ENCODE results near the gene PLEKHM1.
A peak's percentile ranks its signal among the peaks of the same experiment; 100 is the strongest.

PLEKHM1 gene

DNA sequence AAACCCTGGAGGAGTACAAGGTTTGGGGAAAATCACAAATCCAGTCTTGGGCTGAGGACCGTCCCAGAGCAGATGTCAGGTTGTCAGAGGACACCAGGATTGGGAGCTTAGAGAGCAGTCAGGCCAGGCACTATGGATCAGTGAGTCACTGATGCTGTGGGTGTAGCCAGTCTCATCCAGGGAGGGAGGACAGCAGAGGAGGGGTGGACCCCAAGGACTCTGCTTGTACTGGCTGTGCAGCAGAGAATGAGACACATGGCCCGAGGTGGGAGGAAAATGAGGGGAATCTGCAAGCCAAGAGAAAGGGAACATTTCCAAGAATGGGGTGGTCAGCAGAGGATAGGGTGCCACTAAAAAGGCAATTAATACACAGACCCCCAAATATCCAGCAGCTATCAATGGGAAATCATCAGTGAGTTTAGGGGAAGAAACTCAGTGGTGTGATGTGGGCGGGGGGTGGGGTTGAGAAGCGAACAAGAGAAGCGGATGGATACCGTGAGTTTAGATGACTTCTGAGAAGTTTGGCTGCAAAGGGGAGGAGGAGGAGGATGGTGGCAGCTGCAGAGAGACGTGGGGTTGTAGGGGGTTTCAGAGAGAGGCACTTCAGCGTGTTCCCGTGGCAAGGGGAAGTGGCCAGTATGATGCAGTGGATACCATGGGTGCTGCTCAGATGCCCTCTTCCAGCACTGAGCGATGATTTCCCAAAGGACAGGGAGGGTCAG, 101.8 kb downstream of the PLEKHM1 start:
- H3K4me3 ChIP-seq (replicated peaks in 1 of 2; ENCODE audit: low read depth in 2 of 2, low read length in 2 of 2): no peak overlapping the region
- peak in 1 of 2 donors; percentile 47 for DNase-seq (ENCODE audit: low read depth in 2 of 2)

GRCh38 chr17:45387739-45388138, 102.8 kb downstream of the PLEKHM1 start:
- no peak overlapping the region for H3K4me3 ChIP-seq (replicated peaks in 1 of 2; ENCODE audit: low read depth in 2 of 2, low read length in 2 of 2)
- no peak for TF ChIP-seq CTCF (IDR thresholded peaks at IDR 0.05; ENCODE audit: low read depth, low read length)
- DNase-seq (ENCODE audit: low read depth in 2 of 2): no peak

More for the DNA sequence above, 101.8 kb downstream of the PLEKHM1 start:
- TF ChIP-seq CTCF (IDR thresholded peaks at IDR 0.05; ENCODE audit: low read depth, low read length): no peak

DNA sequence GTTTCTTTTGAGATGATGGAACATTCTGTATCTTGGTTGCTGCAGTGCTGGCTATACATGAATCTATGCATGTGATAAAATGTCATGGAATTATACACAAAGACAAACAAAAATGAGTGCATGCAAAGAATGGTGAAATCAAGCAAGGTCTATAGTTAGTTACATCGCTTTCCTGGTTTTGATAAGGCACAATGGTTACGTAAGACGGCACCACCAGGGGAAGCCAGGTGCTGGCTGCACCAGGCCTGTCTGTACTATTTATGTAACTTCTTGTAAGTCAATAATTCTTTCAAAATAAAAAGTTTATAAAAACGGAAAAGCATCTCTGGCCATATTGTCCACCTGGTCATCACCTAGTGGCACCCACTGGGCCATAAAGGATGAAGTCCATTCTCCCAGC, 104.3 kb downstream of the PLEKHM1 start:
- no peak for DNase-seq (ENCODE audit: low read depth in 2 of 2)
- no peak for TF ChIP-seq CTCF (IDR thresholded peaks at IDR 0.05; ENCODE audit: low read depth, low read length)
- H3K4me3 ChIP-seq (replicated peaks in 1 of 2; ENCODE audit: low read depth in 2 of 2, low read length in 2 of 2): no peak overlapping the region

Data from cardiac fibroblast (primary cell).